Testis (tissue), 2 donors: ENCODE data around the gene RFX2.

Source experiments
- POLR2A ChIP-seq: fragments of 450-650 bp; IDR thresholded peaks from one replicate; pipeline ENCODE4 v1.6.1; 2017; ENCODE audit warnings: antibody characterized with exemption, mild to moderate bottlenecking, moderate library complexity
- TF ChIP-seq, protein P1 (sequence below), 3 experiments: fragments of 450-650 bp in 2 of 3; fragments of 200-600 bp in 1 of 3; sonication (generic) in 1 of 3; IDR thresholded peaks; one replicate each; pipeline ENCODE4 v1.5.1; 2016 to 2019; ENCODE audit warnings: antibody characterized with exemption in 3 of 3, mild to moderate bottlenecking in 2 of 3, moderate library complexity in 1 of 3

DNA sequence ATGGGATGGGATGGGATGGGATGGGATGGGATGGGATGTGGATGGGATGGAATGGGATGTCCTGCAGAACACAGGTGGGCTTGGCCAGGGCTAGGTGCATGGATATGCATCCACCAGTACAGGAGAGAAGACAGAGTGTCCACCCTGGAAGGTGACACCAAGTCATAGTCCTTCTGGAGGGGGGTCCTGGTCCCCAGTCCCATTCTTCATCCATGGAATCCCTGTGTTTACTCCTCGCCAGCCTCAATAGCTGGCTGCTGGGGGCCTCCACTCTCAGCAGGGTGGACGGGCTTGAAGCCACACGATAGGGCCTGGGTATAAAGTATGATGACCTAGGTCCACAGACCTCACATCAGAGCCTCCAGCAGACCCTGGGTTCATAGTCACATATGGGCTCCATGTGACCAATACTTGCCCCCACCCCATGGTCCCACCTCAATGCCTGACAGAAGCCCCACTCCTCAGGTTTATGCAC is 40.1 kb downstream of the RFX2 start:
- TF ChIP-seq, protein P1, sequence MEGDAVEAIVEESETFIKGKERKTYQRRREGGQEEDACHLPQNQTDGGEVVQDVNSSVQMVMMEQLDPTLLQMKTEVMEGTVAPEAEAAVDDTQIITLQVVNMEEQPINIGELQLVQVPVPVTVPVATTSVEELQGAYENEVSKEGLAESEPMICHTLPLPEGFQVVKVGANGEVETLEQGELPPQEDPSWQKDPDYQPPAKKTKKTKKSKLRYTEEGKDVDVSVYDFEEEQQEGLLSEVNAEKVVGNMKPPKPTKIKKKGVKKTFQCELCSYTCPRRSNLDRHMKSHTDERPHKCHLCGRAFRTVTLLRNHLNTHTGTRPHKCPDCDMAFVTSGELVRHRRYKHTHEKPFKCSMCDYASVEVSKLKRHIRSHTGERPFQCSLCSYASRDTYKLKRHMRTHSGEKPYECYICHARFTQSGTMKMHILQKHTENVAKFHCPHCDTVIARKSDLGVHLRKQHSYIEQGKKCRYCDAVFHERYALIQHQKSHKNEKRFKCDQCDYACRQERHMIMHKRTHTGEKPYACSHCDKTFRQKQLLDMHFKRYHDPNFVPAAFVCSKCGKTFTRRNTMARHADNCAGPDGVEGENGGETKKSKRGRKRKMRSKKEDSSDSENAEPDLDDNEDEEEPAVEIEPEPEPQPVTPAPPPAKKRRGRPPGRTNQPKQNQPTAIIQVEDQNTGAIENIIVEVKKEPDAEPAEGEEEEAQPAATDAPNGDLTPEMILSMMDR (IDR thresholded peaks at IDR 0.05), result no peak
- no peak for TF ChIP-seq POLR2A
